ENCODE measurements around the gene BPTF.
"Not testable (repeated sequence)": the region's sequence is repeated elsewhere in the genome, so short reads cannot be mapped to it uniquely, and the experiment has no call there.

Gene BPTF

GRCh38 chr17:67995570-67996263 is 170.4 kb downstream of the BPTF start:
- H3K4me1 ChIP-seq (ENCODE audit: control insufficient read depth in 1 of 2, insufficient read depth in 2 of 2, low read length in 2 of 2) = peaks cover 7 to 12% of the 10 kb centered on the region in 2 donors
- H3K36me3 ChIP-seq (ENCODE audit: control insufficient read depth in 1 of 2, insufficient read depth in 2 of 2, low read length in 2 of 2) = no peaks in the 10 kb centered on the region
- no peak overlapping the region for H3K27ac ChIP-seq (ENCODE audit: low read length)
- no peaks in the 10 kb centered on the region for H3K9me3 ChIP-seq (ENCODE audit: control insufficient read depth in 1 of 2, low read length in 2 of 2)
- no peaks in the 10 kb centered on the region for H3K27me3 ChIP-seq (ENCODE audit: low read depth, low read length)
- peak overlapping the region; percentile 61 to 64 for H3K4me3 ChIP-seq (ENCODE audit: low read depth in 1 of 2, low read length in 2 of 2)

- H3K27me3 ChIP-seq (ENCODE audit: low read depth, low read length); H3K9me3 ChIP-seq (ENCODE audit: control insufficient read depth in 1 of 2, low read length in 2 of 2); H3K27ac ChIP-seq (ENCODE audit: low read length); H3K36me3 ChIP-seq (ENCODE audit: control insufficient read depth in 1 of 2, insufficient read depth in 2 of 2, low read length in 2 of 2): not testable (repeated sequence)
- H3K4me1 ChIP-seq (ENCODE audit: control insufficient read depth in 1 of 2, insufficient read depth in 2 of 2, low read length in 2 of 2) = peaks cover 7 to 12% of the 10 kb centered on the region in 2 donors
- H3K4me3 ChIP-seq (ENCODE audit: low read depth in 1 of 2, low read length in 2 of 2) = peak within 1 kb of the TSS; percentile 61 to 64
Measured at GRCh38 chr17:67996301-67997171, 171.2 kb downstream of the BPTF start, which contains the start of gene C17orf58. TSS of gene C17orf58 (minus strand) at chr17:67996469. CDS start at chr17:67996198, 271 bp downstream.

- Histone ChIP-seq H3K4me1 (ENCODE audit: control insufficient read depth in 1 of 2, insufficient read depth in 2 of 2, low read length in 2 of 2) (peaks cover 7 to 8% of the 10 kb centered on the region in 2 donors), H3K9me3 (ENCODE audit: control insufficient read depth in 1 of 2, low read length in 2 of 2) (no peaks in the 10 kb centered on the region), H3K27ac (ENCODE audit: low read length) (no peak overlapping the region), H3K27me3 (ENCODE audit: low read depth, low read length) (no peaks in the 10 kb centered on the region), H3K36me3 (ENCODE audit: control insufficient read depth in 1 of 2, insufficient read depth in 2 of 2, low read length in 2 of 2) (no peaks in the 10 kb centered on the region), H3K4me3 (ENCODE audit: low read depth in 1 of 2, low read length in 2 of 2) (no peak overlapping the region)
Measured at GRCh38 chr17:67998466-67998865, 173.2 kb downstream of the BPTF start.

GRCh38 chr17:67999291-67999911 is 174.1 kb downstream of the BPTF start:
- Histone ChIP-seq H3K27me3 (ENCODE audit: low read depth, low read length) (no peaks in the 10 kb centered on the region), H3K36me3 (ENCODE audit: control insufficient read depth in 1 of 2, insufficient read depth in 2 of 2, low read length in 2 of 2) (no peaks in the 10 kb centered on the region), H3K27ac (ENCODE audit: low read length) (no peak overlapping the region), H3K4me1 (ENCODE audit: control insufficient read depth in 1 of 2, insufficient read depth in 2 of 2, low read length in 2 of 2) (peaks cover 7% of the 10 kb centered on the region in 2 donors), H3K9me3 (ENCODE audit: control insufficient read depth in 1 of 2, low read length in 2 of 2) (no peaks in the 10 kb centered on the region), H3K4me3 (ENCODE audit: low read depth in 1 of 2, low read length in 2 of 2) (no peak overlapping the region)

- Histone ChIP-seq H3K27ac (ENCODE audit: low read length) (no peak overlapping the region), H3K36me3 (ENCODE audit: control insufficient read depth in 1 of 2, insufficient read depth in 2 of 2, low read length in 2 of 2) (no peaks in the 10 kb centered on the region), H3K4me3 (ENCODE audit: low read depth in 1 of 2, low read length in 2 of 2) (no peak overlapping the region), H3K9me3 (ENCODE audit: control insufficient read depth in 1 of 2, low read length in 2 of 2) (no peaks in the 10 kb centered on the region), H3K4me1 (ENCODE audit: control insufficient read depth in 1 of 2, insufficient read depth in 2 of 2, low read length in 2 of 2) (no peaks in the 10 kb centered on the region), H3K27me3 (ENCODE audit: low read depth, low read length) (no peaks in the 10 kb centered on the region)
Measured at GRCh38 chr17:68004201-68004600, 178.9 kb downstream of the BPTF start.

GRCh38 chr17:68006797-68007196 is 181.5 kb downstream of the BPTF start:
- H3K4me3 ChIP-seq (ENCODE audit: low read depth in 1 of 2, low read length in 2 of 2) = no peak overlapping the region
- no peaks in the 10 kb centered on the region for H3K4me1 ChIP-seq (ENCODE audit: control insufficient read depth in 1 of 2, insufficient read depth in 2 of 2, low read length in 2 of 2)

GRCh38 chr17:68011199-68011665 is 185.9 kb downstream of the BPTF start:
- H3K27me3 ChIP-seq (ENCODE audit: low read depth, low read length) = no peaks in the 10 kb centered on the region
- H3K4me3 ChIP-seq (ENCODE audit: low read depth in 1 of 2, low read length in 2 of 2) = no peak overlapping the region
- H3K36me3 ChIP-seq (ENCODE audit: control insufficient read depth in 1 of 2, insufficient read depth in 2 of 2, low read length in 2 of 2) = no peaks in the 10 kb centered on the region
- no peaks in the 10 kb centered on the region for H3K4me1 ChIP-seq (ENCODE audit: control insufficient read depth in 1 of 2, insufficient read depth in 2 of 2, low read length in 2 of 2)
- H3K9me3 ChIP-seq (ENCODE audit: control insufficient read depth in 1 of 2, low read length in 2 of 2) = no peaks in the 10 kb centered on the region
- H3K27ac ChIP-seq (ENCODE audit: low read length) = no peak overlapping the region

More at GRCh38 chr17:68006797-68007196, 181.5 kb downstream of the BPTF start:
- Histone ChIP-seq H3K27me3 (ENCODE audit: low read depth, low read length) (no peaks in the 10 kb centered on the region), H3K36me3 (ENCODE audit: control insufficient read depth in 1 of 2, insufficient read depth in 2 of 2, low read length in 2 of 2) (no peaks in the 10 kb centered on the region), H3K9me3 (ENCODE audit: control insufficient read depth in 1 of 2, low read length in 2 of 2) (no peaks in the 10 kb centered on the region), H3K27ac (ENCODE audit: low read length) (no peak overlapping the region)

- Histone ChIP-seq H3K4me1 (ENCODE audit: control insufficient read depth in 1 of 2, insufficient read depth in 2 of 2, low read length in 2 of 2) (no peaks in the 10 kb centered on the region), H3K27me3 (ENCODE audit: low read depth, low read length) (no peaks in the 10 kb centered on the region), H3K4me3 (ENCODE audit: low read depth in 1 of 2, low read length in 2 of 2) (no peak overlapping the region), H3K9me3 (ENCODE audit: control insufficient read depth in 1 of 2, low read length in 2 of 2) (no peaks in the 10 kb centered on the region), H3K27ac (ENCODE audit: low read length) (no peak overlapping the region), H3K36me3 (ENCODE audit: control insufficient read depth in 1 of 2, insufficient read depth in 2 of 2, low read length in 2 of 2) (no peaks in the 10 kb centered on the region)
Measured at GRCh38 chr17:68013385-68013784, 188.1 kb downstream of the BPTF start.

- Histone ChIP-seq H3K9me3 (ENCODE audit: control insufficient read depth in 1 of 2, low read length in 2 of 2) (no peaks in the 10 kb centered on the region), H3K27ac (ENCODE audit: low read length) (no peak overlapping the region), H3K27me3 (ENCODE audit: low read depth, low read length) (no peaks in the 10 kb centered on the region), H3K4me3 (ENCODE audit: low read depth in 1 of 2, low read length in 2 of 2) (no peak overlapping the region), H3K36me3 (ENCODE audit: control insufficient read depth in 1 of 2, insufficient read depth in 2 of 2, low read length in 2 of 2) (no peaks in the 10 kb centered on the region), H3K4me1 (ENCODE audit: control insufficient read depth in 1 of 2, insufficient read depth in 2 of 2, low read length in 2 of 2) (no peaks in the 10 kb centered on the region)
Measured at GRCh38 chr17:68015081-68015723, 189.9 kb downstream of the BPTF start.

- Histone ChIP-seq H3K4me3 (ENCODE audit: low read depth in 1 of 2, low read length in 2 of 2) (no peak overlapping the region), H3K9me3 (ENCODE audit: control insufficient read depth in 1 of 2, low read length in 2 of 2) (no peaks in the 10 kb centered on the region), H3K36me3 (ENCODE audit: control insufficient read depth in 1 of 2, insufficient read depth in 2 of 2, low read length in 2 of 2) (no peaks in the 10 kb centered on the region)
Measured at GRCh38 chr17:68016838-68017237, 191.5 kb downstream of the BPTF start.

GRCh38 chr17:68018493-68018892 is 193.2 kb downstream of the BPTF start:
- H3K4me1 ChIP-seq (ENCODE audit: control insufficient read depth in 1 of 2, insufficient read depth in 2 of 2, low read length in 2 of 2); H3K36me3 ChIP-seq (ENCODE audit: control insufficient read depth in 1 of 2, insufficient read depth in 2 of 2, low read length in 2 of 2); H3K27ac ChIP-seq (ENCODE audit: low read length); H3K27me3 ChIP-seq (ENCODE audit: low read depth, low read length); H3K9me3 ChIP-seq (ENCODE audit: control insufficient read depth in 1 of 2, low read length in 2 of 2); H3K4me3 ChIP-seq (ENCODE audit: low read depth in 1 of 2, low read length in 2 of 2): not testable (repeated sequence)

More at GRCh38 chr17:68016838-68017237, 191.5 kb downstream of the BPTF start:
- no peak overlapping the region for H3K27ac ChIP-seq (ENCODE audit: low read length)
- H3K4me1 ChIP-seq (ENCODE audit: control insufficient read depth in 1 of 2, insufficient read depth in 2 of 2, low read length in 2 of 2) = no peaks in the 10 kb centered on the region
- H3K27me3 ChIP-seq (ENCODE audit: low read depth, low read length) = no peaks in the 10 kb centered on the region
